GM12878 (cell line): Measurements from ENCODE around the gene SCARF2. TPM values are rescaled to one million over a fixed set of nuclear protein-coding genes. Genes with fewer than 3 reads are reported as not detected.

ENCODE experiments used
- ATAC-seq: fragments of 200-7000 bp; cut with Tn5 transposase; 3 replicates; pipeline ENCODE4 v1.9.1; 2020; ENCODE audit warnings: mild to moderate bottlenecking, moderate library complexity
- BruUV-seq: library from RNA; stranded (reverse); fragments of 400-500 nt; replicated peaks from 2 replicates; lab custom pipeline; 2021; lab: Mats Ljungman, UMichigan
- CTCF ChIA-PET: fragments of 300-600 bp; sonication (Branson Sonifier 250); formaldehyde crosslinking; extraction: SDS; loops from one replicate; lab custom pipeline; 2021; ENCODE audit warnings: inconsistent platforms; lab: Yijun Ruan, JAX
- POLR2A ChIA-PET: fragments of 350-600 bp; formaldehyde crosslinking; extraction: SDS; loops from one replicate; lab custom pipeline; 2021; ENCODE audit warnings: inconsistent platforms; lab: Charles Lee
- RAD21 ChIA-PET: fragments of 300-600 bp; sonication (Branson Sonifier 250); formaldehyde crosslinking; loops from one replicate; lab custom pipeline; 2023; ENCODE audit warnings: antibody characterized with exemption; ENCODE audit not compliant: unreplicated experiment; lab: Charles Lee
- SMC1A ChIA-PET: fragments of 300-600 bp; sonication (Branson Sonifier 250); formaldehyde crosslinking; loops from one replicate; lab custom pipeline; 2023; ENCODE audit not compliant: unreplicated experiment, uncharacterized antibody; lab: Charles Lee
- DNase-seq: peaks from one replicate; pipeline ENCODE4 v3.0.0-alpha.2; 2011; ENCODE audit warnings: low read depth, low spot score
- FAIRE-seq: peaks from 3 replicates; lab custom pipeline; 2011; peaks lifted over from hg19 to GRCh38; lab: Jason Lieb, UNC
- H2AFZ ChIP-seq: 2 replicates; pipeline ENCODE4 v1.6.0; 2011; ENCODE audit warnings: low read depth, low read length, control low read depth; ENCODE audit not compliant: control insufficient read depth
- H3K27ac ChIP-seq: 2 replicates; pipeline ENCODE4 v1.5.1; 2011; ENCODE audit warnings: control low read depth; ENCODE audit not compliant: control insufficient read depth, insufficient read depth
- H3K27me3 ChIP-seq, 2 experiments: replicated peaks in 1 of 2; 2 replicates each; pipeline versions ENCODE4 v1.6.0 to v1.6.1; 2011; ENCODE audit warnings: low read length in 1 of 2; ENCODE audit not compliant: control insufficient read depth in 2 of 2, insufficient read depth in 2 of 2
- H3K36me3 ChIP-seq, 2 experiments: 2 replicates each; pipeline ENCODE4 v1.5.1; 2011; ENCODE audit warnings: low read length in 1 of 2; ENCODE audit not compliant: control insufficient read depth in 2 of 2, insufficient read depth in 2 of 2
- H3K4me1 ChIP-seq: 2 replicates; pipeline ENCODE4 v1.6.1; 2011; ENCODE audit warnings: mild to moderate bottlenecking, low read length, moderate library complexity, mixed read lengths; ENCODE audit not compliant: control insufficient read depth, insufficient read depth
- H3K4me2 ChIP-seq: 2 replicates; pipeline ENCODE4 v1.6.0; 2011; ENCODE audit warnings: control low read depth; ENCODE audit not compliant: control insufficient read depth, insufficient read depth
- H3K4me3 ChIP-seq: fragments of 200-600 bp; sonication (generic); 2 replicates; pipeline ENCODE4 v1.5.1; 2016
- H3K79me2 ChIP-seq: 2 replicates; pipeline ENCODE4 v1.6.0; 2011; ENCODE audit warnings: low read length; ENCODE audit not compliant: control insufficient read depth, insufficient read depth
- H3K9ac ChIP-seq: 2 replicates; pipeline ENCODE4 v1.8.0; 2011; ENCODE audit warnings: low read length, control low read depth, mixed read lengths; ENCODE audit not compliant: control insufficient read depth, insufficient read depth
- H3K9me3 ChIP-seq: replicated peaks from 3 replicates; pipeline ENCODE4 v1.5.1; 2011; ENCODE audit warnings: mild to moderate bottlenecking, low read length; ENCODE audit not compliant: control insufficient read depth, insufficient read depth
- H4K20me1 ChIP-seq: 2 replicates; pipeline ENCODE4 v1.6.0; 2011; ENCODE audit not compliant: control insufficient read depth, insufficient read depth
- CBFB ChIP-seq: IDR thresholded peaks from 2 replicates; pipeline ENCODE4 v1.6.1; 2016; ENCODE audit warnings: antibody characterized with exemption, low read depth
- DPF2 ChIP-seq: fragments of 450-650 bp; IDR thresholded peaks from 2 replicates; pipeline ENCODE4 v1.6.1; 2017; ENCODE audit warnings: mild to moderate bottlenecking
- IKZF2 ChIP-seq, 2 experiments: fragments of 450-650 bp; IDR thresholded peaks; 2 replicates each; pipeline ENCODE4 v1.6.1; 2017; ENCODE audit warnings: mild to moderate bottlenecking in 2 of 2, moderate library complexity in 2 of 2
- IRF4 ChIP-seq: IDR thresholded peaks from 2 replicates; pipeline ENCODE4 v1.6.1; 2011; ENCODE audit warnings: low read depth, low read length
- NFYB ChIP-seq: IDR thresholded peaks from 2 replicates; pipeline ENCODE4 v1.6.1; 2011; ENCODE audit warnings: low read depth, mild to moderate bottlenecking, low read length, improper control_type of control experiment, moderate library complexity; ENCODE audit not compliant: insufficient read depth
- PAX8 ChIP-seq: fragments of 450-650 bp; IDR thresholded peaks from 2 replicates; pipeline ENCODE4 v1.6.1; 2017; ENCODE audit warnings: mild to moderate bottlenecking, moderate library complexity
- SREBF1 ChIP-seq: IDR thresholded peaks from 2 replicates; pipeline ENCODE4 v1.6.1; 2012; ENCODE audit warnings: mild to moderate bottlenecking, low read length
- ZNF207 ChIP-seq: fragments of 450-650 bp; IDR thresholded peaks from 2 replicates; pipeline ENCODE4 v1.6.1; 2014; ENCODE audit warnings: antibody characterized with exemption, mild to moderate bottlenecking, borderline replicate concordance
- WGBS: methylation state at CpG from one replicate; pipeline ENCODE4 v1.1.6; 2016; ENCODE audit warnings: low lambda C conversion rate; ENCODE audit not compliant: insufficient replicate concordance, insufficient coverage; ENCODE audit errors: missing lambda C conversion rate; 5-methylcytosine and 5-hydroxymethylcytosine counted together
- in situ Hi-C: fragments of 300-500 bp; cut with MboI; formaldehyde crosslinking; loops from 9 replicates; pipeline ENCODE4 v1.14.3; 2018; ENCODE audit warnings: mixed read lengths
- intact Hi-C: fragments of 100-400 bp; cut with micrococcal nuclease; formaldehyde crosslinking; loops from one replicate; pipeline ENCODE4 v1.14.2; 2022; ENCODE audit not compliant: unreplicated experiment
- polyA plus RNA-seq, 11 experiments: library from polyadenylated mRNA; depleted of rRNA in 4 of 11; unstranded in 6 of 11; stranded (reverse) in 5 of 11; fragments of >200 nt; fragmentation: Nextera tagmentation in 4 of 11; fragmentation: Illumina TruSeq in 1 of 11; extraction: Ambion mirVana in 4 of 11; extraction: Trizol in 1 of 11; gene quantifications; 1 replicate in 1 of 11; 2 replicates in 10 of 11; pipeline versions ENCODE4 v1.2.1 to v1.2.3, GENCODE V29; 2011 to 2016; ENCODE audit warnings: inconsistent platforms in 2 of 11, missing spikeins in 2 of 11, low read depth in 1 of 11
- total RNA-seq, 4 experiments: library from RNA; depleted of rRNA in 3 of 4; stranded (reverse); fragments of >200 nt in 3 of 4; fragmentation: Illumina TruSeq in 1 of 4; extraction: Trizol in 1 of 4; gene quantifications; 2 replicates each; pipeline versions ENCODE4 v1.2.1 to v1.2.3, GENCODE V29; 2013 to 2021
- TF ChIP-seq, protein P1 (sequence below): fragments of 450-650 bp; IDR thresholded peaks from 2 replicates; pipeline ENCODE4 v1.6.1; 2018; ENCODE audit warnings: mild to moderate bottlenecking, low read depth, moderate library complexity; ENCODE audit not compliant: partially characterized antibody
- TF ChIP-seq, protein P2 (sequence below): IDR thresholded peaks from 2 replicates; pipeline ENCODE4 v1.6.1; 2011; ENCODE audit warnings: low read depth, low read length, improper control_type of control experiment, borderline replicate concordance

SCARF2 gene
- total and polyA plus RNA-seq, 10 of the 15 experiments (the other 5 are each of a cell fraction or from before 2014, with no cell fraction given) = 0.01 to 0.74 (median 0.17) TPM; not detected in 5

- TF ChIP-seq IKZF2 (IDR thresholded peaks at IDR 0.05) (no peak), CBFB (no peak)
- TF ChIP-seq, protein P1, sequence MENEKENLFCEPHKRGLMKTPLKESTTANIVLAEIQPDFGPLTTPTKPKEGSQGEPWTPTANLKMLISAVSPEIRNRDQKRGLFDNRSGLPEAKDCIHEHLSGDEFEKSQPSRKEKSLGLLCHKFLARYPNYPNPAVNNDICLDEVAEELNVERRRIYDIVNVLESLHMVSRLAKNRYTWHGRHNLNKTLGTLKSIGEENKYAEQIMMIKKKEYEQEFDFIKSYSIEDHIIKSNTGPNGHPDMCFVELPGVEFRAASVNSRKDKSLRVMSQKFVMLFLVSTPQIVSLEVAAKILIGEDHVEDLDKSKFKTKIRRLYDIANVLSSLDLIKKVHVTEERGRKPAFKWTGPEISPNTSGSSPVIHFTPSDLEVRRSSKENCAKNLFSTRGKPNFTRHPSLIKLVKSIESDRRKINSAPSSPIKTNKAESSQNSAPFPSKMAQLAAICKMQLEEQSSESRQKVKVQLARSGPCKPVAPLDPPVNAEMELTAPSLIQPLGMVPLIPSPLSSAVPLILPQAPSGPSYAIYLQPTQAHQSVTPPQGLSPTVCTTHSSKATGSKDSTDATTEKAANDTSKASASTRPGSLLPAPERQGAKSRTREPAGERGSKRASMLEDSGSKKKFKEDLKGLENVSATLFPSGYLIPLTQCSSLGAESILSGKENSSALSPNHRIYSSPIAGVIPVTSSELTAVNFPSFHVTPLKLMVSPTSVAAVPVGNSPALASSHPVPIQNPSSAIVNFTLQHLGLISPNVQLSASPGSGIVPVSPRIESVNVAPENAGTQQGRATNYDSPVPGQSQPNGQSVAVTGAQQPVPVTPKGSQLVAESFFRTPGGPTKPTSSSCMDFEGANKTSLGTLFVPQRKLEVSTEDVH = no peak
Observed at GRCh38 chr22:20464912-20465758, 27.5 kb upstream of the SCARF2 start (continued).

- intact Hi-C loops = no loop called here
- 0 out of 2 replicates have a peak overlapping the region, but pooled peaks have one; percentile 19 for H3K4me2 ChIP-seq
- POLR2A ChIA-PET = interaction anchor here (1.0 kb wide), 1 partner anchor 30 kb away, joined by 4 read pairs; no protein-coding TSS in a partner anchor
- DNase-seq (no peak), FAIRE-seq (peak; percentile 27), ATAC-seq (peak; percentile 43)
- SMC1A ChIA-PET = interaction anchor here (1.0 to 1.3 kb wide), 4 partner anchors 7 to 46 kb away, joined by 3 to 5 read pairs (median 4); no protein-coding TSS in a partner anchor
- no peaks in the 10 kb centered on the region for H4K20me1 ChIP-seq
- H2AFZ ChIP-seq = peak overlapping the region; percentile 46
- peak overlapping the region; percentile 51 for H3K27ac ChIP-seq
- in situ Hi-C loops = no loop called here
- H3K36me3 ChIP-seq = peaks cover 3 to 4% of the 10 kb centered on the region in 2 experiments; a peak in 2 of 4 replicates
- TF ChIP-seq DPF2 (no peak), PAX8 (no peak), SREBF1 (no peak), ZNF207 (no peak), IRF4 (no peak), NFYB (no peak)
- TF ChIP-seq, protein P2, sequence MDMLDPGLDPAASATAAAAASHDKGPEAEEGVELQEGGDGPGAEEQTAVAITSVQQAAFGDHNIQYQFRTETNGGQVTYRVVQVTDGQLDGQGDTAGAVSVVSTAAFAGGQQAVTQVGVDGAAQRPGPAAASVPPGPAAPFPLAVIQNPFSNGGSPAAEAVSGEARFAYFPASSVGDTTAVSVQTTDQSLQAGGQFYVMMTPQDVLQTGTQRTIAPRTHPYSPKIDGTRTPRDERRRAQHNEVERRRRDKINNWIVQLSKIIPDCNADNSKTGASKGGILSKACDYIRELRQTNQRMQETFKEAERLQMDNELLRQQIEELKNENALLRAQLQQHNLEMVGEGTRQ = no peak
- H3K4me1 ChIP-seq = peaks cover 17% of the 10 kb centered on the region
- no TSS peak for BruUV-seq
- no peaks in the 10 kb centered on the region for H3K79me2 ChIP-seq
- no peak overlapping the region for H3K4me3 ChIP-seq
- no peaks in the 10 kb centered on the region for H3K9me3 ChIP-seq
- no peaks in the 10 kb centered on the region for H3K27me3 ChIP-seq
- RAD21 ChIA-PET = interaction anchor here (1.0 to 1.3 kb wide), 2 partner anchors 30 to 31 kb away, joined by 3 to 4 read pairs; partner anchors contain the start of gene KLHL22
- 38% methylated on average over 11 of the region's 11 CpGs for WGBS
- CTCF ChIA-PET = interaction anchor here (0.6 to 3.3 kb wide), 6 partner anchors 8 to 53 kb away, joined by 3 to 13 read pairs (median 3); no protein-coding TSS in a partner anchor
- no peak overlapping the region for H3K9ac ChIP-seq
Observed at GRCh38 chr22:20464096-20464614, 26.5 kb upstream of the SCARF2 start.
